ENCODE measurements around the gene TRDMT1.

Gene TRDMT1

GRCh38 chr10:17179002-17179401 is 22.5 kb downstream of the TRDMT1 start:
- in situ Hi-C loops (cut with HindIII; ENCODE audit: low sequenced_read_pairs), result no loop called here

- in situ Hi-C loops (cut with HindIII; ENCODE audit: low sequenced_read_pairs), result no loop called here
These were observed 23.5 kb downstream of the TRDMT1 start for GRCh38 chr10:17178006-17178405.

GRCh38 chr10:17177014-17177413 is 24.5 kb downstream of the TRDMT1 start:
- in situ Hi-C loops (cut with HindIII; ENCODE audit: low sequenced_read_pairs), result no loop called here

- in situ Hi-C loops (cut with HindIII; ENCODE audit: low sequenced_read_pairs), result no loop called here
These were observed 25.4 kb downstream of the TRDMT1 start for GRCh38 chr10:17176091-17176490.

- in situ Hi-C loops (cut with HindIII; ENCODE audit: low sequenced_read_pairs), result no loop called here
These were observed 25.9 kb downstream of the TRDMT1 start for GRCh38 chr10:17175551-17175950.

GRCh38 chr10:17174626-17175025 is 26.8 kb downstream of the TRDMT1 start:
- in situ Hi-C loops (cut with HindIII; ENCODE audit: low sequenced_read_pairs), result no loop called here

GRCh38 chr10:17171141-17171641 is 30.3 kb downstream of the TRDMT1 start:
- in situ Hi-C loops (cut with HindIII; ENCODE audit: low sequenced_read_pairs), result no loop called here

- in situ Hi-C loops (cut with HindIII; ENCODE audit: low sequenced_read_pairs), result no loop called here
These were observed 31.7 kb downstream of the TRDMT1 start for GRCh38 chr10:17169803-17170202.

GRCh38 chr10:17166699-17167098 is 34.8 kb downstream of the TRDMT1 start:
- in situ Hi-C loops (cut with HindIII; ENCODE audit: low sequenced_read_pairs), result no loop called here

GRCh38 chr10:17162828-17163227 is 38.6 kb downstream of the TRDMT1 start:
- in situ Hi-C loops (cut with HindIII; ENCODE audit: low sequenced_read_pairs), result no loop called here

- in situ Hi-C loops (cut with HindIII; ENCODE audit: low sequenced_read_pairs), result no loop called here
These were observed 39.7 kb downstream of the TRDMT1 start for GRCh38 chr10:17161775-17162174.

- in situ Hi-C loops (cut with HindIII; ENCODE audit: low sequenced_read_pairs), result no loop called here
These were observed 44.4 kb downstream of the TRDMT1 start for GRCh38 chr10:17157024-17157423.

- in situ Hi-C loops (cut with HindIII; ENCODE audit: low sequenced_read_pairs), result no loop called here
These were observed 45.6 kb downstream of the TRDMT1 start for GRCh38 chr10:17155826-17156225.

GRCh38 chr10:17154116-17154515 is 47.4 kb downstream of the TRDMT1 start:
- in situ Hi-C loops (cut with HindIII; ENCODE audit: low sequenced_read_pairs), result no loop called here

GRCh38 chr10:17153321-17153720 is 48.2 kb downstream of the TRDMT1 start:
- in situ Hi-C loops (cut with HindIII; ENCODE audit: low sequenced_read_pairs), result no loop called here

GRCh38 chr10:17151716-17152115 is 49.8 kb downstream of the TRDMT1 start:
- in situ Hi-C loops (cut with HindIII; ENCODE audit: low sequenced_read_pairs), result no loop called here

GRCh38 chr10:17147884-17148489 is 53.5 kb downstream of the TRDMT1 start:
- in situ Hi-C loops (cut with HindIII; ENCODE audit: low sequenced_read_pairs), result no loop called here

- in situ Hi-C loops (cut with HindIII; ENCODE audit: low sequenced_read_pairs), result no loop called here
These were observed 54.6 kb downstream of the TRDMT1 start for GRCh38 chr10:17146892-17147291.

GRCh38 chr10:17145239-17145638 is 56.2 kb downstream of the TRDMT1 start:
- in situ Hi-C loops (cut with HindIII; ENCODE audit: low sequenced_read_pairs), result no loop called here

GRCh38 chr10:17144757-17145156 is 56.7 kb downstream of the TRDMT1 start:
- in situ Hi-C loops (cut with HindIII; ENCODE audit: low sequenced_read_pairs), result no loop called here

GRCh38 chr10:17144032-17144431 is 57.4 kb downstream of the TRDMT1 start:
- in situ Hi-C loops (cut with HindIII; ENCODE audit: low sequenced_read_pairs), result no loop called here

GRCh38 chr10:17143055-17143690 is 58.3 kb downstream of the TRDMT1 start:
- in situ Hi-C loops (cut with HindIII; ENCODE audit: low sequenced_read_pairs), result no loop called here
